ENCODE data around the gene ZNF439.

DNA sequence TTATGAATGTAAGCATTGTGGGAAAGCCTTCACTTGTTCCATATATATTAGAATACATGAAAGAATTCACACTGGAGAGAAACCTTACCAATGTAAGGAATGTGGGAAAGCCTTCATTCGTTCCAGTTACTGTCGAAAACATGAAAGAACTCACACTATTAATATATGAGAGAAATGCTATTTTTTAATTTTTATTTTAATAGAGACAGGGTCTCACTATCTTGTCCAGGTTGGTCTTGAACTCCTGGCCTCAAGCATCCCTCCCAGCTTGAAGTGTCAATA is 41.5 kb upstream of the ZNF439 start:
- TF ChIP-seq CTCF (IDR thresholded peaks at IDR 0.05), result no peak
- no peak for TF ChIP-seq POLR2A (IDR thresholded peaks at IDR 0.05)
